H1 (cell line): ENCODE data around the gene PFN3. TPM values are rescaled to one million over a fixed set of nuclear protein-coding genes. Genes with fewer than 3 reads are reported as not detected.

ENCODE experiments used
- CTCF ChIA-PET: fragments of 300-600 bp; sonication (Branson Sonifier 250); formaldehyde crosslinking; loops from one replicate; lab custom pipeline; 2021; ENCODE audit not compliant: partially characterized antibody; lab: Charles Lee
- POLR2A ChIA-PET: fragments of 300-600 bp; sonication (Branson Sonifier 250); formaldehyde crosslinking; loops from one replicate; lab custom pipeline; 2021; ENCODE audit warnings: inconsistent platforms; ENCODE audit not compliant: partially characterized antibody; lab: Charles Lee
- DNase-seq, 2 experiments: peaks; one replicate each; pipeline versions ENCODE4 v3.0.0 to v3.0.0-alpha.2; 2010 to 2022; ENCODE audit warnings: low spot score in 2 of 2, low read depth in 1 of 2, mixed read lengths in 1 of 2
- FAIRE-seq: peaks from 2 replicates; lab custom pipeline; 2011; peaks lifted over from hg19 to GRCh38; lab: Jason Lieb, UNC
- H2AFZ ChIP-seq: 2 replicates; pipeline ENCODE4 v1.8.1; 2012; ENCODE audit warnings: low read length, inconsistent platforms
- H2AK5ac ChIP-seq: 2 replicates; pipeline ENCODE4 v1.6.1; 2013; ENCODE audit warnings: low read depth, low read length
- H2BK120ac ChIP-seq: replicated peaks from 2 replicates; pipeline ENCODE3; 2013; ENCODE audit warnings: low read depth, low read length, inconsistent platforms
- H2BK12ac ChIP-seq: 2 replicates; pipeline ENCODE4 v1.6.1; 2013; ENCODE audit warnings: low read depth, low read length
- H2BK15ac ChIP-seq: 2 replicates; pipeline ENCODE4 v1.6.1; 2013; ENCODE audit warnings: low read length
- H2BK20ac ChIP-seq: 2 replicates; pipeline ENCODE4 v1.6.1; 2013; ENCODE audit warnings: low read length
- H2BK5ac ChIP-seq: 2 replicates; pipeline ENCODE4 v1.6.1; 2013; ENCODE audit warnings: low read depth, low read length
- H3K14ac ChIP-seq: 2 replicates; pipeline ENCODE4 v1.6.1; 2013; ENCODE audit warnings: inconsistent platforms; ENCODE audit not compliant: insufficient read length
- H3K18ac ChIP-seq: 2 replicates; pipeline ENCODE4 v1.6.1; 2013; ENCODE audit warnings: low read length; ENCODE audit errors: extremely low read depth
- H3K23ac ChIP-seq: 2 replicates; pipeline ENCODE4 v1.6.1; 2013; ENCODE audit warnings: inconsistent platforms; ENCODE audit not compliant: insufficient read length
- H3K23me2 ChIP-seq: 2 replicates; pipeline ENCODE4 v1.6.1; 2013; ENCODE audit warnings: low read depth, low read length
- H3K27ac ChIP-seq: 2 replicates; pipeline ENCODE4 v1.6.1; 2011; ENCODE audit warnings: low read depth, low read length, inconsistent platforms
- H3K27me3 ChIP-seq, 4 experiments: replicated peaks in 1 of 4; 1 replicate in 1 of 4; 2 replicates in 3 of 4; pipeline versions ENCODE4 v1.6.1 to v1.8.1; 2011 to 2013; ENCODE audit warnings: low read length in 3 of 4, mild to moderate bottlenecking in 3 of 4, inconsistent platforms in 2 of 4, mixed read lengths in 2 of 4, moderate library complexity in 1 of 4; ENCODE audit not compliant: control insufficient read depth in 3 of 4, insufficient read depth in 3 of 4; ENCODE audit errors: extremely low read depth in 1 of 4
- H3K36me3 ChIP-seq, 4 experiments: 2 replicates each; pipeline versions ENCODE4 v1.6.1 to v1.8.1; 2011 to 2013; ENCODE audit warnings: mild to moderate bottlenecking in 4 of 4, low read length in 3 of 4, moderate library complexity in 2 of 4, control low read depth in 1 of 4, inconsistent platforms in 1 of 4; ENCODE audit not compliant: insufficient read depth in 4 of 4, control insufficient read depth in 2 of 4
- H3K4ac ChIP-seq: replicated peaks from 2 replicates; pipeline ENCODE3; 2013; ENCODE audit warnings: low read length, low read depth, mixed read lengths, inconsistent platforms; ENCODE audit not compliant: insufficient read length
- H3K4me1 ChIP-seq, 4 experiments: replicated peaks in 1 of 4; 1 replicate in 1 of 4; 2 replicates in 3 of 4; pipeline versions ENCODE4 v1.6.1 to v1.8.1; 2011 to 2013; ENCODE audit warnings: low read length in 3 of 4, inconsistent platforms in 2 of 4, mixed read lengths in 1 of 4; ENCODE audit not compliant: insufficient read depth in 4 of 4, control insufficient read depth in 3 of 4
- H3K4me2 ChIP-seq, 2 experiments: 2 replicates each; pipeline versions ENCODE4 v1.6.1 to v1.8.1; 2011 to 2013; ENCODE audit warnings: low read depth in 2 of 2, low read length in 2 of 2, control low read depth in 1 of 2, inconsistent platforms in 1 of 2, mild to moderate bottlenecking in 1 of 2; ENCODE audit not compliant: insufficient read depth in 1 of 2
- H3K4me3 ChIP-seq, 4 experiments: fragments of 200-600, 300-600 bp in 1 of 4; sonication (generic), shearing (Covaris generic), sonication (Bioruptor Twin) in 1 of 4; 2 replicates each; pipeline versions ENCODE4 v1.5.1 to v1.8.1; 2011 to 2016; ENCODE audit warnings: low read length in 4 of 4, low read depth in 3 of 4, control low read depth in 2 of 4, inconsistent platforms in 2 of 4, mild to moderate bottlenecking in 2 of 4, mixed read lengths in 1 of 4, moderate library complexity in 1 of 4; ENCODE audit not compliant: insufficient read depth in 2 of 4; ENCODE audit errors: extremely low read depth in 1 of 4
- H3K56ac ChIP-seq: replicated peaks from 2 replicates; pipeline ENCODE3; 2013; ENCODE audit warnings: low read depth, mild to moderate bottlenecking, mixed read lengths, low read length, inconsistent platforms; ENCODE audit not compliant: insufficient read length
- H3K79me1 ChIP-seq: 2 replicates; pipeline ENCODE4 v1.6.1; 2013; ENCODE audit warnings: low read depth, low read length, control low read depth
- H3K79me2 ChIP-seq, 2 experiments: 2 replicates each; pipeline versions ENCODE4 v1.6.1 to v1.8.1; 2012 to 2013; ENCODE audit warnings: low read length in 2 of 2, mild to moderate bottlenecking in 2 of 2, inconsistent platforms in 1 of 2; ENCODE audit not compliant: insufficient read depth in 2 of 2, control insufficient read depth in 1 of 2
- H3K9ac ChIP-seq, 4 experiments: replicated peaks in 1 of 4; 1 replicate in 1 of 4; 2 replicates in 3 of 4; pipeline versions ENCODE4 v1.6.1 to v1.8.1; 2011 to 2013; ENCODE audit warnings: low read depth in 3 of 4, low read length in 3 of 4, control low read depth in 2 of 4, mild to moderate bottlenecking in 2 of 4, moderate library complexity in 2 of 4, inconsistent platforms in 1 of 4; ENCODE audit errors: extremely low read depth in 1 of 4
- H3K9me3 ChIP-seq, 2 experiments: 2 replicates each; pipeline versions ENCODE4 v1.6.1 to v1.8.1; 2012 to 2013; ENCODE audit warnings: mild to moderate bottlenecking in 2 of 2, moderate library complexity in 2 of 2, control low read depth in 1 of 2, inconsistent platforms in 1 of 2, low read depth in 1 of 2, low read length in 1 of 2, mixed read lengths in 1 of 2; ENCODE audit not compliant: insufficient read depth in 2 of 2
- H4K20me1 ChIP-seq, 2 experiments: replicated peaks in 1 of 2; 2 replicates each; pipeline versions ENCODE3 to v1.8.1; 2011 to 2013; ENCODE audit warnings: inconsistent platforms in 2 of 2, low read length in 2 of 2, mild to moderate bottlenecking in 1 of 2; ENCODE audit not compliant: insufficient read depth in 2 of 2, control insufficient read depth in 1 of 2
- H4K5ac ChIP-seq: 2 replicates; pipeline ENCODE4 v1.6.1; 2013; ENCODE audit warnings: low read length, low read depth, mixed read lengths, inconsistent platforms; ENCODE audit not compliant: insufficient read length
- H4K8ac ChIP-seq: 2 replicates; pipeline ENCODE4 v1.8.0; 2013; ENCODE audit warnings: mild to moderate bottlenecking, moderate library complexity, low read length, inconsistent platforms; ENCODE audit not compliant: insufficient read depth; ENCODE audit errors: extremely low read depth
- H4K91ac ChIP-seq: replicated peaks from 2 replicates; pipeline ENCODE3; 2013; ENCODE audit warnings: low read length, mixed read lengths, inconsistent platforms; ENCODE audit not compliant: insufficient read length
- BCL11A ChIP-seq, 2 experiments: IDR thresholded peaks; one replicate each; pipeline ENCODE4 v1.6.1; 2011; ENCODE audit warnings: low read depth in 2 of 2, low read length in 2 of 2, mild to moderate bottlenecking in 2 of 2
- CBX8 ChIP-seq: fragments of 300-800, 300-1000 bp; sonication (generic); IDR thresholded peaks from 2 replicates; pipeline ENCODE4 v1.7.1; 2016; ENCODE audit warnings: low read depth, low read length, borderline replicate concordance
- EP300 ChIP-seq, 2 experiments: IDR thresholded peaks; 1 replicate in 1 of 2; 2 replicates in 1 of 2; pipeline ENCODE4 v1.6.1; 2011 to 2012; ENCODE audit warnings: low read depth in 2 of 2, low read length in 2 of 2, mild to moderate bottlenecking in 2 of 2, borderline replicate concordance in 1 of 2, inconsistent platforms in 1 of 2, moderate library complexity in 1 of 2
- POLR2A ChIP-seq, 2 experiments: IDR thresholded peaks; 1 replicate in 1 of 2; 2 replicates in 1 of 2; pipeline ENCODE4 v1.6.1; 2011; ENCODE audit warnings: low read depth in 2 of 2, low read length in 2 of 2, mild to moderate bottlenecking in 2 of 2; ENCODE audit errors: control extremely low read depth in 1 of 2
- RBBP5 ChIP-seq: IDR thresholded peaks from 2 replicates; pipeline ENCODE4 v1.7.1; 2012; ENCODE audit warnings: low read depth, mild to moderate bottlenecking, inconsistent platforms, low read length, moderate library complexity, borderline replicate concordance
- SP4 ChIP-seq: IDR thresholded peaks from 2 replicates; pipeline ENCODE4 v1.6.1; 2012; ENCODE audit warnings: low read length, inconsistent platforms
- WGBS, 2 experiments: shearing (Covaris generic) in 1 of 2; methylation state at CpG; one replicate each; pipeline versions ENCODE4 v1.1.6 to v1.1.7; 2013 to 2015; ENCODE audit warnings: low lambda C conversion rate in 2 of 2, mixed read lengths in 2 of 2, inconsistent platforms in 1 of 2, low coverage in 1 of 2, missing lambda C conversion rate in 1 of 2; ENCODE audit not compliant: insufficient replicate concordance in 2 of 2, insufficient coverage in 1 of 2, insufficient read length in 1 of 2; ENCODE audit errors: extremely low coverage in 1 of 2, missing lambda C conversion rate in 1 of 2; 5-methylcytosine and 5-hydroxymethylcytosine counted together
- polyA plus RNA-seq, 7 experiments: library from polyadenylated mRNA; depleted of rRNA in 3 of 7; stranded (reverse) in 5 of 7; unstranded in 2 of 7; fragments of >200 nt in 5 of 7; fragments of 200-250 nt in 2 of 7; gene quantifications; 1 replicate in 5 of 7; 2 replicates in 1 of 7; 4 replicates in 1 of 7; pipeline versions ENCODE4 v1.2.1 to v1.2.3, GENCODE V29; 2011 to 2013; ENCODE audit warnings: missing spikeins in 2 of 7, mixed read lengths in 2 of 7
- total RNA-seq: library from RNA; stranded (reverse); fragmentation: NEBNext Ultra II Directional; extraction: Animal tissue kit (Norgen Biotek cat#: 25700); gene quantifications from 2 replicates; pipeline ENCODE4 v1.2.1, GENCODE V29; 2021
- TF ChIP-seq, protein P1 (sequence below): IDR thresholded peaks from 2 replicates; pipeline ENCODE4 v1.6.1; 2012; ENCODE audit warnings: inconsistent platforms
- TF ChIP-seq, protein P2 (sequence below): IDR thresholded peaks from 2 replicates; pipeline ENCODE4 v1.6.1; 2012; ENCODE audit warnings: low read length, inconsistent platforms

Gene PFN3
- total and polyA plus RNA-seq, 2 of the 8 experiments (the other 6 are each of a cell fraction or from before 2014, with no cell fraction given), result not detected

GRCh38 chr5:177414481-177414880 is 14.0 kb upstream of the PFN3 start:
- Histone ChIP-seq H3K4me3 (no peak overlapping the region), H3K56ac (no peak overlapping the region), H3K27me3 (peaks cover 0 to 6% (median 2%) of the 10 kb centered on the region in 4 experiments; a peak in 1 of 7 replicates), H3K9me3 (no peaks in the 10 kb centered on the region), H3K4ac (no peak overlapping the region), H3K36me3 (no peaks in the 10 kb centered on the region), H3K79me1 (no peaks in the 10 kb centered on the region), H2BK120ac (no peak overlapping the region), H3K4me2 (no peak overlapping the region), H3K4me1 (no peaks in the 10 kb centered on the region; a peak in 1 of 7 replicates), H3K23me2 (no peaks in the 10 kb centered on the region), H2AFZ (no peak overlapping the region), H3K14ac (no peak overlapping the region), H4K5ac (no peak overlapping the region), H4K8ac (no peak overlapping the region), H4K91ac (no peak overlapping the region), H2BK20ac (no peak overlapping the region), H4K20me1 (no peaks in the 10 kb centered on the region), H2BK5ac (no peak overlapping the region), H3K9ac (no peak overlapping the region), H3K79me2 (no peaks in the 10 kb centered on the region), H3K23ac (no peak overlapping the region), H3K18ac (no peak overlapping the region), H3K27ac (no peak overlapping the region), H2BK12ac (no peak overlapping the region), H2AK5ac (no peak overlapping the region), H2BK15ac (no peak overlapping the region)
- CTCF ChIA-PET, result interaction anchor here (0.8 to 4.9 kb wide), 10 partner anchors 9 to 96 kb away, joined by 3 to 47 read pairs (median 4); partner anchors contain the start of gene SLC34A1
- no peak for DNase-seq
- POLR2A ChIA-PET, result interaction anchor here (0.8 to 24.2 kb wide), 6 partner anchors 10 to 30 kb away, joined by 3 to 460 read pairs (median 6); partner anchors contain the start of gene PRR7
- no peak for FAIRE-seq
- 80% methylated on average over 3 of the region's 3 CpGs; no CpG with 5 or more reads in 1 of the 2 experiments for WGBS, 2 experiments
- TF ChIP-seq SP4, result no peak
- no peak for TF ChIP-seq BCL11A (IDR thresholded peaks at IDR 0.05; ENCODE audit: low read depth in 2 of 2, low read length in 2 of 2)
- TF ChIP-seq, protein P1, sequence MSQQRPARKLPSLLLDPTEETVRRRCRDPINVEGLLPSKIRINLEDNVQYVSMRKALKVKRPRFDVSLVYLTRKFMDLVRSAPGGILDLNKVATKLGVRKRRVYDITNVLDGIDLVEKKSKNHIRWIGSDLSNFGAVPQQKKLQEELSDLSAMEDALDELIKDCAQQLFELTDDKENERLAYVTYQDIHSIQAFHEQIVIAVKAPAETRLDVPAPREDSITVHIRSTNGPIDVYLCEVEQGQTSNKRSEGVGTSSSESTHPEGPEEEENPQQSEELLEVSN, result no peak
- TF ChIP-seq RBBP5, result no peak
- TF ChIP-seq, protein P2, sequence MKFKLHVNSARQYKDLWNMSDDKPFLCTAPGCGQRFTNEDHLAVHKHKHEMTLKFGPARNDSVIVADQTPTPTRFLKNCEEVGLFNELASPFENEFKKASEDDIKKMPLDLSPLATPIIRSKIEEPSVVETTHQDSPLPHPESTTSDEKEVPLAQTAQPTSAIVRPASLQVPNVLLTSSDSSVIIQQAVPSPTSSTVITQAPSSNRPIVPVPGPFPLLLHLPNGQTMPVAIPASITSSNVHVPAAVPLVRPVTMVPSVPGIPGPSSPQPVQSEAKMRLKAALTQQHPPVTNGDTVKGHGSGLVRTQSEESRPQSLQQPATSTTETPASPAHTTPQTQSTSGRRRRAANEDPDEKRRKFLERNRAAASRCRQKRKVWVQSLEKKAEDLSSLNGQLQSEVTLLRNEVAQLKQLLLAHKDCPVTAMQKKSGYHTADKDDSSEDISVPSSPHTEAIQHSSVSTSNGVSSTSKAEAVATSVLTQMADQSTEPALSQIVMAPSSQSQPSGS, result no peak
- no peak for TF ChIP-seq EP300 (IDR thresholded peaks at IDR 0.05; ENCODE audit: borderline replicate concordance in 1 of 2, low read depth in 2 of 2, low read length in 2 of 2)
- no peak for TF ChIP-seq CBX8
- no peak for TF ChIP-seq POLR2A (IDR thresholded peaks at IDR 0.05; ENCODE audit: control extremely low read depth in 1 of 2, low read depth in 2 of 2, low read length in 2 of 2)
